HepG2 (cell line): ENCODE data around the gene KRTAP10-6. TPM values are rescaled to one million over a fixed set of nuclear protein-coding genes. Genes with fewer than 3 reads are reported as not detected.

Experiments
- ATAC-seq: fragments of 200-7000 bp; cut with Tn5 transposase; 3 replicates; pipeline ENCODE4 v1.9.1; 2020; ENCODE audit warnings: mild to moderate bottlenecking, moderate library complexity
- BruUV-seq: library from RNA; stranded (reverse); fragments of 400-500 nt; replicated peaks from 2 replicates; lab custom pipeline; 2021; lab: Mats Ljungman, UMichigan
- CTCF ChIA-PET: fragments of 300-600 bp; formaldehyde crosslinking; extraction: SDS; loops from one replicate; lab custom pipeline; 2021; ENCODE audit warnings: low total read pairs, inconsistent platforms, low intra/inter-chr PET ratio; lab: Yijun Ruan, JAX
- POLR2A ChIA-PET: fragments of 350-600 bp; sonication (Branson Sonifier 250); formaldehyde crosslinking; loops from one replicate; lab custom pipeline; 2020; ENCODE audit warnings: antibody characterized with exemption, inconsistent platforms; lab: Yijun Ruan, JAX
- DNase-seq: peaks from one replicate; pipeline ENCODE4 v3.0.0-alpha.2; 2015; ENCODE audit warnings: low spot score
- FAIRE-seq: peaks from 3 replicates; lab custom pipeline; 2011; peaks lifted over from hg19 to GRCh38; lab: Jason Lieb, UNC
- H2AFZ ChIP-seq: one replicate; pipeline ENCODE4 v1.6.1; 2011; ENCODE audit warnings: low read length, inconsistent platforms
- H3K27ac ChIP-seq: fragments of 300-600 bp; 3 replicates; pipeline ENCODE4 v1.8.0; 2011; ENCODE audit warnings: mixed run types, mild to moderate bottlenecking, mixed read lengths, low read length, inconsistent platforms; ENCODE audit not compliant: insufficient read depth; ENCODE audit errors: extremely low read length
- H3K27me3 ChIP-seq, 2 experiments: fragments of 200-600 bp in 1 of 2; 2 replicates in 1 of 2; 3 replicates in 1 of 2; pipeline versions ENCODE4 v1.6.0 to v1.8.0; 2011; ENCODE audit warnings: low read length in 2 of 2, mild to moderate bottlenecking in 2 of 2, moderate library complexity in 2 of 2, inconsistent platforms in 1 of 2; ENCODE audit not compliant: insufficient read depth in 2 of 2, control insufficient read depth in 1 of 2
- H3K36me3 ChIP-seq, 2 experiments: fragments of 200-600 bp in 1 of 2; replicated peaks in 1 of 2; 2 replicates in 1 of 2; 3 replicates in 1 of 2; pipeline versions ENCODE4 v1.5.1 to v1.8.0; 2011; ENCODE audit warnings: low read length in 2 of 2, inconsistent platforms in 1 of 2; ENCODE audit not compliant: insufficient read depth in 2 of 2, control insufficient read depth in 1 of 2
- H3K4me1 ChIP-seq: 2 replicates; pipeline ENCODE4 v1.5.1; 2012; ENCODE audit warnings: low read length, inconsistent platforms; ENCODE audit not compliant: insufficient read depth
- H3K4me2 ChIP-seq: 2 replicates; pipeline ENCODE4 v1.6.0; 2011; ENCODE audit warnings: low read depth, low read length, inconsistent platforms
- H3K4me3 ChIP-seq, 3 experiments: fragments of 200-600 bp in 1 of 3; sonication (generic), shearing (Covaris generic) in 1 of 3; replicated peaks in 1 of 3; 2 replicates each; pipeline ENCODE4 v1.5.1; 2011 to 2016; ENCODE audit warnings: low read length in 3 of 3, inconsistent platforms in 2 of 3, low read depth in 2 of 3, mild to moderate bottlenecking in 2 of 3, control low read depth in 1 of 3, mixed read lengths in 1 of 3; ENCODE audit not compliant: insufficient read depth in 1 of 3
- H3K79me2 ChIP-seq: one replicate; pipeline ENCODE4 v1.6.1; 2011; ENCODE audit warnings: low read length, inconsistent platforms; ENCODE audit not compliant: insufficient read depth
- H3K9ac ChIP-seq: 2 replicates; pipeline ENCODE4 v1.6.0; 2011; ENCODE audit warnings: mild to moderate bottlenecking, low read depth, low read length, inconsistent platforms; ENCODE audit not compliant: insufficient read depth
- H3K9me3 ChIP-seq: 2 replicates; pipeline ENCODE4 v1.5.1; 2012; ENCODE audit warnings: mild to moderate bottlenecking, low read length
- H4K20me1 ChIP-seq: 2 replicates; pipeline ENCODE4 v1.6.0; 2011; ENCODE audit warnings: inconsistent platforms, mild to moderate bottlenecking, low read length, moderate library complexity; ENCODE audit not compliant: insufficient read depth
- ARNTL ChIP-seq: sonication (generic); formaldehyde crosslinking; IDR thresholded peaks from 2 replicates; pipeline ENCODE4 v1.4.0; 2020; ENCODE audit warnings: mild to moderate bottlenecking, missing genetic modification reagents
- GLI4 ChIP-seq: sonication (generic); formaldehyde crosslinking; IDR thresholded peaks from 2 replicates; pipeline ENCODE4 v1.5.1; 2020; ENCODE audit warnings: missing genetic modification reagents, mild to moderate bottlenecking, moderate library complexity, borderline replicate concordance
- GZF1 ChIP-seq: sonication (generic); formaldehyde crosslinking; IDR thresholded peaks from 2 replicates; pipeline ENCODE4 v1.5.1; 2020; ENCODE audit warnings: mild to moderate bottlenecking, missing genetic modification reagents
- NRL ChIP-seq: sonication (generic); formaldehyde crosslinking; IDR thresholded peaks from 2 replicates; pipeline ENCODE4 v1.5.0; 2020; ENCODE audit warnings: missing genetic modification reagents, mild to moderate bottlenecking, moderate library complexity, borderline replicate concordance
- ZNF160 ChIP-seq: sonication (generic); formaldehyde crosslinking; IDR thresholded peaks from 2 replicates; pipeline ENCODE4 v1.8.0; 2022; ENCODE audit warnings: mild to moderate bottlenecking, inconsistent platforms, missing genetic modification reagents
- ZNF562 ChIP-seq: sonication (generic); formaldehyde crosslinking; IDR thresholded peaks from 2 replicates; pipeline ENCODE4 v1.8.0; 2022; ENCODE audit warnings: missing genetic modification reagents, borderline replicate concordance
- ZNF879 ChIP-seq: sonication (generic); formaldehyde crosslinking; IDR thresholded peaks from 2 replicates; pipeline ENCODE4 v1.8.1; 2023; ENCODE audit warnings: missing genetic modification reagents
- ZSCAN31 ChIP-seq: sonication (generic); formaldehyde crosslinking; IDR thresholded peaks from 2 replicates; pipeline ENCODE4 v1.5.0; 2020; ENCODE audit warnings: low read depth, mild to moderate bottlenecking, missing genetic modification reagents
- WGBS: methylation state at CpG from one replicate; pipeline ENCODE4 v1.1.6; 2017; ENCODE audit warnings: low lambda C conversion rate; 5-methylcytosine and 5-hydroxymethylcytosine counted together
- in situ Hi-C: cut with HindIII; loops from 2 replicates; pipeline ENCODE4 v1.10.0; 2017; ENCODE audit warnings: low pct_unique_long_range_greater_than_20kb; ENCODE audit not compliant: extremely low pct_ligation_motif_present
- intact Hi-C: fragments of 100-400 bp; cut with micrococcal nuclease; formaldehyde crosslinking; loops from one replicate; pipeline ENCODE4 v1.10.0; 2022; ENCODE audit not compliant: unreplicated experiment
- polyA plus RNA-seq, 8 experiments: library from polyadenylated mRNA; depleted of rRNA in 3 of 8; stranded (reverse) in 7 of 8; unstranded in 1 of 8; fragments of >200 nt; fragmentation: Illumina TruSeq in 4 of 8; extraction: Trizol in 4 of 8; gene quantifications; 2 replicates each; pipeline versions ENCODE4 v1.2.1 to v1.2.3, GENCODE V29; 2011 to 2016; ENCODE audit warnings: low read depth in 4 of 8, missing spikeins in 1 of 8, mixed read lengths in 1 of 8; ENCODE audit not compliant: insufficient read depth in 1 of 8
- total RNA-seq, 5 experiments: library from RNA; depleted of rRNA; stranded (reverse); fragments of >200 nt; fragmentation: Illumina TruSeq; extraction: Trizol; gene quantifications; 2 replicates each; pipeline ENCODE4 v1.2.3, GENCODE V29; 2016; ENCODE audit warnings: low read depth in 1 of 5
- TF ChIP-seq, protein P1 (sequence below), 2 experiments: fragments of 450-650 bp in 1 of 2; sonication (generic) in 1 of 2; formaldehyde crosslinking; IDR thresholded peaks; 2 replicates each; pipeline versions ENCODE4 v1.5.0 to v1.8.0; 2020 to 2022; ENCODE audit warnings: mild to moderate bottlenecking in 1 of 2, missing genetic modification reagents in 1 of 2
- TF ChIP-seq, protein P2 (sequence below): sonication (generic); formaldehyde crosslinking; IDR thresholded peaks from 2 replicates; pipeline ENCODE4 v1.8.1; 2023; ENCODE audit warnings: missing genetic modification reagents, mild to moderate bottlenecking, borderline replicate concordance
- TF ChIP-seq, protein P3 (sequence below): sonication (generic); formaldehyde crosslinking; IDR thresholded peaks from 2 replicates; pipeline ENCODE4 v1.9.0; 2021; ENCODE audit warnings: missing genetic modification reagents, mild to moderate bottlenecking, borderline replicate concordance
- TF ChIP-seq, protein P4 (sequence below): sonication (generic); formaldehyde crosslinking; IDR thresholded peaks from 2 replicates; pipeline ENCODE4 v1.4.0; 2020; ENCODE audit warnings: missing genetic modification reagents
- TF ChIP-seq, protein P5 (sequence below): sonication (generic); formaldehyde crosslinking; IDR thresholded peaks from 2 replicates; pipeline ENCODE4 v1.4.0; 2020; ENCODE audit warnings: missing genetic modification reagents

Gene KRTAP10-6
- total and polyA plus RNA-seq, 2 of the 13 experiments (the other 11 are each of a cell fraction or from before 2014, with no cell fraction given) = not detected

DNA sequence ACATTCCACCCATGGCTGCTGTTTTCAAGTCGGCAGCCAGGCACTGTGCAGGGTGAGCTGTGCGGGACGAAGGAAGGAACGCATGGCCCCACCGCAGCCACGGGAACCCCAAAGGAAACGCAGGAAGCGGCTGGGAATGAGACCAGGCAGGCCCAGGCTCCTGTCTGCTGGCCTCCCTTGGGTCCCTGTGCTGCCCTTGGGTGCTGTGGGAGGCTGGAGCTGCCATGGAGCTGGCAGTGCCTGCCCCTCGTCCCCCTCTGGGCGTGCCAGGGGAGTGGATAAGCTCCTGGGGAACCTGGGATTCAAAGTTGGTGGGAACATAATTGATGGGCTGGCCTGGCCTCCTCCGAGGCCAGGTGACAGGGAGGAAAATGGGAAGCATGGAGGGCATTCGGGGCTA is 24.0 kb downstream of the KRTAP10-6 start (continued):
- TF ChIP-seq, protein P1, sequence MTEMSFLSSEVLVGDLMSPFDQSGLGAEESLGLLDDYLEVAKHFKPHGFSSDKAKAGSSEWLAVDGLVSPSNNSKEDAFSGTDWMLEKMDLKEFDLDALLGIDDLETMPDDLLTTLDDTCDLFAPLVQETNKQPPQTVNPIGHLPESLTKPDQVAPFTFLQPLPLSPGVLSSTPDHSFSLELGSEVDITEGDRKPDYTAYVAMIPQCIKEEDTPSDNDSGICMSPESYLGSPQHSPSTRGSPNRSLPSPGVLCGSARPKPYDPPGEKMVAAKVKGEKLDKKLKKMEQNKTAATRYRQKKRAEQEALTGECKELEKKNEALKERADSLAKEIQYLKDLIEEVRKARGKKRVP (CRISPR knock-in tag; IDR thresholded peaks at IDR 0.05) = no peak

DNA sequence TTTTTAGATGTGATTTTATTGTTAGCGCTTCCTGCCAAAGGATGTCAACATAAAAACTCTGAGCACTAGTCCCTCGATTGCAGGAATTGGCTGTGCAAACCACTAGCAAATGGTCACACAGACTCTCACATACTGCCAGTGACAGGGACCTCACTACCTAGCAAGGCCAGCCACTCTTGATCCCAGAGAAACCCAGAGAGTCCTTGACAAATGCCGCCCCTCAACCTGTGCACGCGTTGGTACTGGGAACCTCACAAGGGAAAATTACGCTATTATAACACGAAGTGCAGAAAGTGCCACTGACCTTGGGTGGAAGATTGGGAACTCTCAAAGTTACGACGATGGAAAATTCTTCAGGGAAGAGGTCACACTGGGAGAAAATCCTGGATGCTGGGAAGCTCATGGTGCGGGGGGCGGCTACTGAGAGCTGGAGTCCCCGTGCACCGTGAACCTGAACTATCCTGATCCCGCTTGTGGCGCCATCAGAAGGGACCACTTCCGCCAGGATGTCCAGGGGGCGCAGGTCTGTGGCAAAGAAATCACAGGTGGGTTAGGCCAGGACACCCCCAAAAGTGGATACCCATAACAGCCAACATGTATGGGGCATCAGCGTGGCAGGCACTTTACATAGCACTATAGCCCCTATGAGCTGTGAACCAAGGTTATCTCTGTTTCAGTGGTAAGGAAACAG is 24.7 kb downstream of the KRTAP10-6 start:
- peaks cover 9% of the 10 kb centered on the region for H3K9me3 ChIP-seq
- H2AFZ ChIP-seq = no peak overlapping the region
- no peak for FAIRE-seq
- no peaks in the 10 kb centered on the region for H4K20me1 ChIP-seq
- DNase-seq = no peak
- no peak overlapping the region for H3K27ac ChIP-seq
- ChIA-PET POLR2A (no interaction called here), CTCF (no interaction called here)
- H3K27me3 ChIP-seq = no peaks in the 10 kb centered on the region; a peak in 1 of 5 replicates
- no peaks in the 10 kb centered on the region for H3K79me2 ChIP-seq
- intact Hi-C loops = no loop called here
- no peak overlapping the region for H3K4me2 ChIP-seq
- ATAC-seq = no peak; the same call in 2 of the 3 replicates
- in situ Hi-C loops = no loop called here
- H3K9ac ChIP-seq = no peak overlapping the region
- WGBS = 81% methylated on average over 12 of the region's 18 CpGs
- H3K36me3 ChIP-seq = no peaks in the 10 kb centered on the region
- peaks cover 3% of the 10 kb centered on the region for H3K4me1 ChIP-seq
- no peak overlapping the region for H3K4me3 ChIP-seq
- no TSS peak for BruUV-seq
- TF ChIP-seq ZSCAN31 (CRISPR knock-in tag) (no peak), GZF1 (CRISPR knock-in tag) (no peak), NRL (no peak), ZNF160 (CRISPR knock-in tag) (no peak), ZNF879 (CRISPR knock-in tag) (no peak), ZNF562 (no peak), GLI4 (no peak), ARNTL (CRISPR knock-in tag) (no peak)
- TF ChIP-seq, protein P2, sequence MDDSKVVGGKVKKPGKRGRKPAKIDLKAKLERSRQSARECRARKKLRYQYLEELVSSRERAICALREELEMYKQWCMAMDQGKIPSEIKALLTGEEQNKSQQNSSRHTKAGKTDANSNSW (CRISPR knock-in tag) = no peak
- TF ChIP-seq, protein P3, sequence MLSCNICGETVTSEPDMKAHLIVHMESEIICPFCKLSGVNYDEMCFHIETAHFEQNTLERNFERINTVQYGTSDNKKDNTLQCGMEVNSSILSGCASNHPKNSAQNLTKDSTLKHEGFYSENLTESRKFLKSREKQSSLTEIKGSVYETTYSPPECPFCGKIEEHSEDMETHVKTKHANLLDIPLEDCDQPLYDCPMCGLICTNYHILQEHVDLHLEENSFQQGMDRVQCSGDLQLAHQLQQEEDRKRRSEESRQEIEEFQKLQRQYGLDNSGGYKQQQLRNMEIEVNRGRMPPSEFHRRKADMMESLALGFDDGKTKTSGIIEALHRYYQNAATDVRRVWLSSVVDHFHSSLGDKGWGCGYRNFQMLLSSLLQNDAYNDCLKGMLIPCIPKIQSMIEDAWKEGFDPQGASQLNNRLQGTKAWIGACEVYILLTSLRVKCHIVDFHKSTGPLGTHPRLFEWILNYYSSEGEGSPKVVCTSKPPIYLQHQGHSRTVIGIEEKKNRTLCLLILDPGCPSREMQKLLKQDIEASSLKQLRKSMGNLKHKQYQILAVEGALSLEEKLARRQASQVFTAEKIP (CRISPR knock-in tag) = no peak
- TF ChIP-seq, protein P4, sequence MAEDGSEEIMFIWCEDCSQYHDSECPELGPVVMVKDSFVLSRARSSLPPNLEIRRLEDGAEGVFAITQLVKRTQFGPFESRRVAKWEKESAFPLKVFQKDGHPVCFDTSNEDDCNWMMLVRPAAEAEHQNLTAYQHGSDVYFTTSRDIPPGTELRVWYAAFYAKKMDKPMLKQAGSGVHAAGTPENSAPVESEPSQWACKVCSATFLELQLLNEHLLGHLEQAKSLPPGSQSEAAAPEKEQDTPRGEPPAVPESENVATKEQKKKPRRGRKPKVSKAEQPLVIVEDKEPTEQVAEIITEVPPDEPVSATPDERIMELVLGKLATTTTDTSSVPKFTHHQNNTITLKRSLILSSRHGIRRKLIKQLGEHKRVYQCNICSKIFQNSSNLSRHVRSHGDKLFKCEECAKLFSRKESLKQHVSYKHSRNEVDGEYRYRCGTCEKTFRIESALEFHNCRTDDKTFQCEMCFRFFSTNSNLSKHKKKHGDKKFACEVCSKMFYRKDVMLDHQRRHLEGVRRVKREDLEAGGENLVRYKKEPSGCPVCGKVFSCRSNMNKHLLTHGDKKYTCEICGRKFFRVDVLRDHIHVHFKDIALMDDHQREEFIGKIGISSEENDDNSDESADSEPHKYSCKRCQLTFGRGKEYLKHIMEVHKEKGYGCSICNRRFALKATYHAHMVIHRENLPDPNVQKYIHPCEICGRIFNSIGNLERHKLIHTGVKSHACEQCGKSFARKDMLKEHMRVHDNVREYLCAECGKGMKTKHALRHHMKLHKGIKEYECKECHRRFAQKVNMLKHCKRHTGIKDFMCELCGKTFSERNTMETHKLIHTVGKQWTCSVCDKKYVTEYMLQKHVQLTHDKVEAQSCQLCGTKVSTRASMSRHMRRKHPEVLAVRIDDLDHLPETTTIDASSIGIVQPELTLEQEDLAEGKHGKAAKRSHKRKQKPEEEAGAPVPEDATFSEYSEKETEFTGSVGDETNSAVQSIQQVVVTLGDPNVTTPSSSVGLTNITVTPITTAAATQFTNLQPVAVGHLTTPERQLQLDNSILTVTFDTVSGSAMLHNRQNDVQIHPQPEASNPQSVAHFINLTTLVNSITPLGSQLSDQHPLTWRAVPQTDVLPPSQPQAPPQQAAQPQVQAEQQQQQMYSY (CRISPR knock-in tag) = no peak
- TF ChIP-seq, protein P5, sequence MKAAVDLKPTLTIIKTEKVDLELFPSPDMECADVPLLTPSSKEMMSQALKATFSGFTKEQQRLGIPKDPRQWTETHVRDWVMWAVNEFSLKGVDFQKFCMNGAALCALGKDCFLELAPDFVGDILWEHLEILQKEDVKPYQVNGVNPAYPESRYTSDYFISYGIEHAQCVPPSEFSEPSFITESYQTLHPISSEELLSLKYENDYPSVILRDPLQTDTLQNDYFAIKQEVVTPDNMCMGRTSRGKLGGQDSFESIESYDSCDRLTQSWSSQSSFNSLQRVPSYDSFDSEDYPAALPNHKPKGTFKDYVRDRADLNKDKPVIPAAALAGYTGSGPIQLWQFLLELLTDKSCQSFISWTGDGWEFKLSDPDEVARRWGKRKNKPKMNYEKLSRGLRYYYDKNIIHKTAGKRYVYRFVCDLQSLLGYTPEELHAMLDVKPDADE (CRISPR knock-in tag) = no peak
